Right hindlimb (tissue), 1 donor: ENCODE measurements around the gene COLEC12.

Experiments
- DNase-seq: peaks from one replicate; pipeline ENCODE4 v3.0.0-alpha.2; 2018

Gene COLEC12

DNA sequence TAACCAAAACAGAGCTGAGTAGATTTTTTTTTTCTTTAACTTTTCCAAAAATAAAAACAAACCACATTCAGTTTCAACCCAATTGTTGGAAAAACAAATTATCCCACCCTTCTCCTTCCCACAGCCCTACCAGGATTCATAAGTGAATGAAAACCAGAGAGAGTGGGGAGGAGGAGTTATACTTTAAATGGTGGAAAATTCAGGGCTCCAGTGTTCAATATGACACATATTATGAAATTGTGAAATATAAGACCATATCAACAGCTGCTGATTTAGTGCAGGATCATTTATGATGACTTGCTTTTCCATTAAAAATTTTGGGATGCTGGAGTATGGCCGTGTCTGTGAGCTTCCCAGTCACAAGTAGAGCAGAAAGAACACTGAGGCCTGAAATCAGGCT is 26.7 kb downstream of the COLEC12 start:
- no peak for DNase-seq

DNA sequence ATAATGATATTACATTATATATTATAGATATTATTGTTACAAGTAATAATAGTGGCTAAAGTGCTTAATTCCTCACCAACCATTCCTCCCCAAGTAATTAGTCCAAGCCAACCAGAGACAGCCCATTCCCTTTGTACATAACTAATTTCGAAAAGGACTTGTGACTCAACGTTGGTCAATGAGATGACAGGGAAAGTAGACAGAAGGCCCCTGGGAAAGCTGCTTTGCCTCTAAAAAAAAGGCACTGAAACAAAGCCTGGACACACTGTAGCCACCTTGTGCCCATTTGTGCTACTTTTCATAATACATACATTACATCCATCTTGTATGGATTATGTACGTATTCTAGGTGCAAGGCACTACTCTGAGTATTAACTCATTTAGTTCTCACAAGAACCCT is 28.8 kb downstream of the COLEC12 start:
- DNase-seq: no peak

DNA sequence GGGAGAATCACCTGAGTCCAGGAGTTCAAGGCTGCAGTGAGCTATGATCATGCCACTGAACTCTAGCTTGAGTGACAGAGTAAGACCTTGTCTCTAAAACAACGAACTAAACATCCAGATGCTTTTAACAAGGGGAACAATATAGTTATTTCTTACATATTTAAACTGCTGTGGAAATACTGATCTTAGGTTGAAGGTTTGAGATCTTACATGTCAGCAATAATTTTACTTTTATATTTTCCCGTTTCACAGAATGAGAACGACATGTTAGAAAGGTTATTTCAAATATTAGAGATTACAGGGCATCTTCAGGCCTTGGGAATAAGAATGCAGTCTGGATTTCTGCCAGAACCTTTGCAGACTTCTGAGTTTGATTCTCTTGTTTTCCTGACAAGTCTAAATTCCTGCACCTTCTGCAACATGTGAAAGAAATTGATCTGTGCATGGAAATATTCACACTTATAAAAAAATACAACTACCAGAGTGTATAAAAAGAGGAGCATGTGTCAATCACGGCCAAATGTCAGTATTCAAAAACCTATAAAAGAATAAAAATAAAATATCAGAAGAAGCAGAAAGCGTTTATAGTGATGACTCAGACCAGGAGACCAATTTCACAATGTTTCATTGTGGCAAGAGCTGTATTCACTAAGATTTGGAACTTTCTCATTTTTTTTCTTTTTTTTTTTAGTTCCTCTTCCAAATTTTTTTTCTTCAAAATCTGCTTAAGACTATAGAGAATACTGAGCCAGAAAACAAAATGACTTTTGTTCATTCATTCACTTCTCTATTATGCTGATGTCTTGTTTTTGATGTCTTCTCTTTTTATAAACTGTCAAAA is 29.6 kb downstream of the COLEC12 start:
- DNase-seq: no peak

DNA sequence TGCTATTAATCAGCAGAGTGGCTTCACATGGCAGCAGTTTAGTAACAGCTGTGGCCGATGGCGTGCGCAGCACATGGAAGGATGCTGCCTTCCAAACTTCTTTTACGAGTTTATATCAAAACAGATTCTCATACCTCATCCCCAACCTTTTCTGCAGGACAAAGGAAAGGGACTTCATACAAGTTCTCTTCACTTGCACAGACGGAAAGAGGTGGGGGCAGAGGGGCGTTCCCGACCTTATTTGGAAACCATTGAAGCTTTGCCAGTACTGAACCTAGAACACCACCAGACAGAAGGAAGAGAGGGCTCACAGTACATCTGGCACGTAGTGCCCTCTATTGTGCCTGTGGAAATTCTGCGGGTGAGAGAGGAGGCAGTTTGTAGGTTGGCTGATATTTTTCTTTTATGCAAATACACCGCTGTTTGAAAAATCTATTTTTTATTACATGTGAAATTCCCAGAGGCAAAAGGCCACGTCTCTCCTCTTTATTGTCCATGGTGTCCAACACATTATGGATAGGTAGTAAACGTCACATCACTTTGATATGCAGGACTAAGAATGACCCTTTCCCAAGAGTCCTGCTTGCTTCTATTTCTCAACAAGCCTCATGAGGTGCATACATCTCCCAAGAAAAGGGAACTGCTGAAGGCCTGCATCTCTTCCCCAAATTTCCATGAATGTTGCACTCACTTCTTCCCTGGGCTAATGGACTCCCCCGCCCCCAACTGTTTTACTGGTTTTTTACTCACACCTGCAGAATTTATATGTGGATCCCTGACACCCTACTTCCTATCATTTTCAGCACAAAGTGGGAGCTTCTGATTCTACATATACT is 31.3 kb downstream of the COLEC12 start:
- peak; percentile 53 for DNase-seq

DNA sequence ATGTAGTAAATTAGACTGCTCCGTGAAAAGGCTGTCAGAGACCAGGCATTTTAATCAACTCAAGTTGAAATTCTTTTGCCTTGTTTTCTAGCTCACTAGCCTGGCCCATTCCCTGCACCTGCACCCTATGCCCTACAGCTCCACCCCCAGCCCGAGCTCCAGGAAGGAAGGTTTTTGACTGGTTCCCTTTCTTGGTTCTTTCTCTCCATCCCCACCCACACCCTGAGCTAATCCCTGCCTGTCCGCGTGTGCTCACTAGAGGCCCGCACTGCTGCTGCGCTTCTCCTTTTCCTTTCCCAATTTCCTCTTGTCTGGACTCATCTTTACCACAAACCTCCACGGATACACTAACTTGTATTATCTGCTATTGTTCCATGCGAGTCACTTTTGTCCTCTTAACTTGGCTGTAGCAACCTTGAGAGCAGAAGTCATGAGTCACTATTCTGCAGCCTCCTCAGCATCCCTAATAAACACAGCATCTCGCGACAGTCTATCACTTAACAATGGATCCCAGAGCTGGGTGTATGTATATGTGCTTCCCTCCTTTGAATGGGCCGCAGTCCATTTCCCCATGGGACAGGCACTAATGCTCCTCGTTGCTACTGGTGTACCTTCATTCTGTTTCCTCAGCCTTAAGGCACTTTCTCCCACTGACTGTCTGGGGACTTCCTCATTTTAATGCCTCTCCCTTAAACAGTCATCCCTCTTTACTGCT is 36.5 kb downstream of the COLEC12 start:
- no peak for DNase-seq

DNA sequence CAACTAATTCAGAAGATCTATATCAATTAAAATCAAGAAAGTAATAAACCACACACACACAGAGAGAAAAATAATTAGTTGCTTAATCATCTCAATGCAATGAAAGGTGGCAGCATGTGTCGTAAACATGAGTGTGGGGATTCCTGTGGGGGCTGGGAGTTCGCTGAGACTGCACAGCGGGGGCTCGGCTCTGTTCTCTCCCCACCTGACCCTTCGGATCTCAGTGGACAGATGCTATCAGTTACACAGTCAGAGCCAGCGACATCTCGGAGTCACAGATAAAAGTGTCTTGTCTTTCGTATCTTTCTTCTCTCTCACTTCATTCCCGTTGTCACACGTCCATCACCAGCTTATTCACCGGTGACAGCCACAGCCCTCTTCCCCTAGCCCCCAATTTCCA is 37.1 kb downstream of the COLEC12 start:
- DNase-seq: no peak

DNA sequence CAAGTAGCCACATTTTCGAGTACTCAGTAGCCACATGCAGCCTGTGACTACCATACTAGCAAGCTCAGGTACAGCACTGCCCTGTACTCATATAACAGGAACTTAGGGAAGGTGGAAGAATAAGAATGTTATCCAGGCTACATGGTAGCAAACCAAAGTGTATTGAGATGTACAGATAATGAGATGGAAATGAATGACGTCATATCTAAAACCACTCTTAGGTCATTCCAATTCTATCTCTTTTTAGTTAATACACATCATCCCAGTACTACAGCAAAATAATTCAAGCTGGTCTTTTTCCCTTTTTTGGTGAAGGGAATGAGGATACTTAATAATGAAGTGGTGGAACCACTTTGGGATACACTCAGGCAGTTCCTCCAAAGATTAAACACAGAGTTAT is 38.7 kb downstream of the COLEC12 start:
- no peak for DNase-seq

DNA sequence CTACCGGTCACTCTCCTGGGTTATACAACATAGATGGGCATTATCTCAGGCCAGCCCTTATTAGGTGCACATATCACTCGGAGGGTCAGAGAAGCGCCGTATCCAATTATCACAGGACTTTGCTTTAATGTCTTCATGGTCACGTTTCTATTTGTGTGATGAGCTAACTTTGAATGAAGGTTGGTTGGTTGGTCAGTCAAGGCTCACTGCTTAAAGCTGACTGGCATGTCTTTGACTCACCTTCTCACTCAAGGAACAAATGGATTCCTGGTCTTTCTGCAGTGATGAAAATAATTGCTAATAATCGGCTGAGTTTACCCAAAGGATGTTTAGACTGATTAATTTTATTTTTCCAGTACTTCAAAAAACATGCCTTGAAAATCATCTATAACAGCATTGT is 39.7 kb downstream of the COLEC12 start:
- no peak for DNase-seq

DNA sequence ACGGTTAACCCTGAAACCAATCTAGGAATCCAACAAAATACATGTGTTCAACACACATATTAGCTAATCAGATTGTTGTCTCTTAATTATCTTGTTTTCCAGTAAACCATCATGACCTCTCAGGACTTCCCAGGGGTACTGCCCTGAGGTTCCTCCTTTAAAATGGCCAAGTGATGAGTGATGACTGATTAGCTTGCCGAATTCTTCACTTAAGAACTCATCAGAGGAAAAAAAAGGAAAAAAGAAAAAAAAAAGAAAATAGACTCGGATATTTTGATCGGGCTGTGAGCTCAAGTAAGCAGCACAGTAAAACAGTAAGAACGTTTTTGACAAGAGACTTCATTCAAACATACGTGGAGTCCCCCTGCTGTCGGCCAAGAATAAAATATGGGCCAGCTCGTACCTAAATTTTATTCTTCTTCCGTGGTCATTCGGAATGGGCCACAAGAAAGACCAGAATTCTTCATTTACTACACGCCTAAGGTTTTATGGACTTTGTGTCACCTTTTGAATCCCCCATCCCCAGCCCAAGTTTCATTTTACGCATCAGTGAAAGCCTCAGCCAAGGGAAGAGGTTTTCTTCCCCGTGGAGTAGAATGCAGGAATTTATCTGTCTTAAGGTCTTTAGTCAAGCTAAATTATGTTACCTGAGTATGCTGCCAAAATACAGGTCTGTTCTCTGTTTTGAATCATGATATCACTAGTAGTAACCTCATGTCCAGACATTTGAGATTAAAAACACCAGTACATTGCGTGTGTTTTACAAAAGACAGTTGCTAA is 40.5 kb downstream of the COLEC12 start:
- no peak for DNase-seq

DNA sequence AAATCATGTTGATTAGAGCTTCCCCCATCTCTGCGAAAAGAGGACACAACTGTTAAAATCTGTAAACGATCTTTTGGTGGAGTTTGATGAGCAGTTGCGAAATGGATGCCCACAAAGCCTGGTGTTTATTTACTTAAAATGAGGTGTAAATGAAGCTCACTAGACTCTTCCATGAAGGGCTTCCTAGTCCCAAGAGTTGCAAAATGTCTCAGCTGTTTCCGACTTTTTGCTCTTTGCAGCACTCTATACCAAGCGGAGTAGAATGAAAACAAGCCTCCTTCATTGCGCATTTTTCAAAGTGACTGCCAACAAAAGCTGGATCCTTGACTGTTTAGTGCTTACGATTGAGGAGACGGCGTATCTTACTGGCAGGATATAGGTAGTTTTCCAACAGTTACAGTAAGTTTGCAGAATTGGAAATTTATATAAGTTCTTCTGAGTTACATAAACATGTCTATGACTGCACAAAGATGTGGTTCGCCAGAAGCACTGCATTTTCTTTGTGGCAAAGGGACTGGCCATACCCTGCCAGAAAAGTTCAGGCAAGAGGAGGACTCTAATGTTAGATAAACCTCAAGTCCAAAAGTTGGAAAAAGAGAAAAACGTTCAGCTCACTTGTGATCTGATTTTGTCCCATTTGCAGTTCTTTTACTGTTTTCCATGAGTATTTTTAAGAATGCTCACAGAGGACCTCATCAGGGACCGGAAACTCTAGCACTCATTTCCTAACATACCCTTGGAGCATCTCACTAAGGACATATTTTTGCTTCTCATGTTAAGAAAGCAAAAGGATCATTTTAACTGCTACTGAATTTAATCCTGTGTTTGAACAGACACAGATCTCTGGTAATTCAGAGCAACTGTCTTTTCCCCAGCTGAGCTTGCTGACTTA is 42.7 kb downstream of the COLEC12 start:
- DNase-seq: peak; percentile 66

DNA sequence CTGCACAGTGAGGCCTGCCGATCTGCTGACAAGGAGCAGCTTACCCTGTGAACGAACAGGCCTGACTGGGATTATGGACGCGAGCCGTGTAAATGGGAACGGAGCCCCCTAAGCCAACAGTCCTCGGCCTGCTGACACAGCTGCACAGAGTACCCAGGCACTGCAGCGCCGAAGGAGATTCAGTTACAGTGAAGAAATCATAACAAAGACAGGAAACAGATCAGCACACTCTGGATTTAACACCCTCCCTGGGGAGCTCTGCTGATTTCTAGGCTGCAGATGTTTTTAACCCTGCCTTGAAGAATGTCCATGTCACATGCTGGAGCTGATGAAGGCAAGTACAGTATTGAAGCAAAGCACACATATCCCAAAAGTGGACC is 43.4 kb downstream of the COLEC12 start:
- peak; percentile 92 for DNase-seq

DNA sequence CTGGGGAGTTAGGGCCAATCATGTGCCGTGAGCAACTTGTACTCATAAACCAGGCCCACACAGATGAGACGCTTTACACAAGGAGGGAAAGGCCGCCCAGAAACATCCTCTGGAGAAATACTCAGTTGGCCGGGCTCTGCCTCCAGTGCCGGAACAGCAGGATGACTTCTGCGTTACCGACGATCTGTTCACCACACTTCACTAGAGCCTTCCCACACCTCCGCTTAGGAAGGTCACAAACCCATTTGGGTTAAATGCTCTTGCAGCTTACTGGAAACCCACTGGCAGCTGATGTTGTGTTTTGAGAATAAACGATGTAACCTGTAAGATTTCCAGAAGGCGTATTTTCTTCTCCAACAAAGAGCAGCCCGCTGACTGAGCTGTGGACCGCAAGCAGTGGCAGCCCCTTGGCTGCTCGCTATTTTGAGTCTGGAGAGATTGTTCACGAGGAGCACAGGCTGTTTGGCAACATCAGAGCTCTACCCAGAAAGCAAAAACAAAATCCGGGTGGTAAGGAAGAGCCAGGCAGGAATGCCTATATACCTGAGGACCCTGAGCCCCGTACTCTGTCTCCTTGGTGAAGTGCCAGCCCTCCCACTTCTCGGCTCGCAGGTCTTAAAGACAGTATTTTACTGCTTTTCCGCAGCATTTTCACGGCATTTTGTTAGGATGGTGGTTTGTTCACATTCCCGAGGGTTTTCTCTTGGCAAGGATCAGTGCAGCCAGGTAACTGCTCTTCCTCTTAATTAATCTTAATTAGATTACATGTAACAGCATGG is 44.0 kb downstream of the COLEC12 start:
- peak; percentile 93 for DNase-seq

DNA sequence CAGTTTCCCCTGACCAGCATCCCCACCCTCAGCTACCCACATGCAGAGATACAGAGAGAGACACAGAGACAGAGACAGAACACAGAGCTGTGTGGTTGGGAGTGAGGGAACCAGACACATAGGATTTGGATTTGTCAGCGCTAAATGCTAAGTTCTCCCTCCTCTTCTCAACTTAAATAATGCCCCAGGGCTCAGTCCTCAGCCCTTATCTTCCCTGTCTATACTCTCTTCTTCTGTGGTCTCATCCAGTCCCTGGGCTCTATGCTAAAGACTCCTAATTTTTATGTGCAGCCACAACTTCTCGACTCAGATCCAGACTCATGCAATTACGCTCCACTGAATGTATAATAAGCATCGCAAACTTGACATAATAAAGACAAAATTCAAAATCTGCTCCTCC is 47.1 kb downstream of the COLEC12 start:
- no peak for DNase-seq

DNA sequence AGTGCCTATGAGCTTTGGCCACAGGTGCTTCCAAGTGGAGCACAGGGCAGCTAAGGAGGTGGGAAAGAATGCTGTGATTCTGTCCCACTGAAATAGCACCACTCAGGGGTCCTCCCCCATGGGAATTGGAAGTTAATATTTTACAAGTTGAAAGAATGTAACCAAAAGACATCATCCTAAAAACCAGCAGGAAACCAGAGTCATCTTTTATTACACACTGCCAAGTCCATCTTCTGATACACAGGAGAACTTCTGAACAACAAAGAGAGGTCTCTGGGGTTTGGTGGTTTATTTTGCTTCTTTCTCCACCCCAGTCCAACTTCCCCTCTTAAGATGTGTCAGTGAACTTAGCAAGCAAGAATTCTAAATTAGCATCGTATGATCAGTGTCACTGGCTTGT is 47.7 kb downstream of the COLEC12 start:
- no peak for DNase-seq

DNA sequence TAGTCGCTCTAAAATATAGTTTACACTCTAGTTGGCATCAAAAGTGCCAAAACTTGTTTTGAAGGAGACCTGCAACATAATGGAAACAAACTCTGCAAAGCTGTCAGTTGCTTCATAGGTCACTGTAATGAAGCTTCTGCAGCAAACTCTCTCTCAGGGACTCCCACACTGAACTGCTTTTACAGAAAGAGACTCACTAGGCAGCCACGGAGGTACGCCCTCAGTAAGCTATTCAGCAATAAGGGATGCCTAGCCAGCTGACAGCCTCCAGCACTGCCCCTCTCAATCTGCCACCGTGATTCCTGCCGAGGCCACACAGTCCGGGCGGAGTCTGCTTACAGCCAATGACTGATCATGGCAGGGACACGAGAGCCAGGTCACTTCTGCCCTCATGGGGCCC is 51.1 kb downstream of the COLEC12 start:
- DNase-seq: peak; percentile 52

DNA sequence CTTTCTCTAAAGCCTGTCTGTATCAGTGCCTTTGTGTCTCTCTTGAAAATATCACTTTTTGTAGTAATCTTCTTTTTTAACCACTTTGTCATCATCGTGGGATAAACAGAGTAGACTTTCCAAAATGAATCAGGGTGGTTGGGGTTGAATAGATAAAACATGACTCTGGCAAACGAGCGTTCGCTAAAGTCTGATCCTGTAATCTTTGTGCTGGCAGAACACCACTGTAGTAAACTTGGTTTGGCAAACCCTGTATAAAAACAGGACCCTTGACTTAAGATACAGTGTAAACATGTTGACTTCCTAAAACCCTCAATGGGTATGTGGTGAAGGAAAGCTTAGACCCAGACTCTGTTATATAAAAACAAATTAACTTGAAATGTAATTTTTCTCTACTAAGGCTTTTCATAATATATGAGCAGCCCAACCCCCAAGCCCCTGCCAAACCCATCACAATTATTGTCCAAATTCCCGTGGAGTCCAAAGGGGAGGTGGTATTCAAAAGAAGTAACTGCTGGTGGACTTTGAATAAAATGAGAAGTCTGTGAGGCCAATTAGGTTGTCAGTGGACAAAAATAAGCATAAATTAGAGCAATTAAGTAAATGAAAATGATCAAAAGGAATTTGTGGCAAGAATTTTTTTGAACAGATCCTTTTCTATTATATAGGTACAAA is 52.2 kb downstream of the COLEC12 start:
- DNase-seq: no peak

DNA sequence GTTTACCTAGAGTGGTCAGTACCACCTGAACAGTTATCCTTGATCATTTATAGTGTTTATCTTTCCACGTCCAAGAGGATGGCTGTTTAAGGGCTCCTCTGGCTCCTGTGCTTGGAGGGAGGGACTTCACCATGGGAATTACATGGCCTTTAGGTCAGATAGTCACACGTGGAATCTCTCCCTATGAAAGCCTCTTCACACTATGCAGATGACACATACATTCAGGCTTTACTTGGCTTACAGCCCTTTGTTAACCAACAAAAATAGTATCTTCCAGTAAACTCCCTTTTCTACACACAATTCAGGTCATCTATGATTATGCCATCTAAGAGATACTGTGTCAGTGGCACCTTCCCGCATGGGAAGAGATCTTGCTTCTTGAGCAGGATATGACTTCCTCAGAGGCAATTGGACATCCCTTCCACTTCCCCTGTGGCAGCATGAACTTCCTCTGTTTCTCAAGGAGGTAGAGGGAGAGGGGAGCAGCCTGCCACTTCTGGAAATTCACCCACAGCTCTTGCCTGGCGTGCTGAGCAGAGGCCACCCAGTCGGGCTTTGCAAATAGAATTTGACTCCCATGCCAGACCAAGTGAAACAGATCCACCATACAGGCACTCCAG is 53.5 kb downstream of the COLEC12 start:
- no peak for DNase-seq

DNA sequence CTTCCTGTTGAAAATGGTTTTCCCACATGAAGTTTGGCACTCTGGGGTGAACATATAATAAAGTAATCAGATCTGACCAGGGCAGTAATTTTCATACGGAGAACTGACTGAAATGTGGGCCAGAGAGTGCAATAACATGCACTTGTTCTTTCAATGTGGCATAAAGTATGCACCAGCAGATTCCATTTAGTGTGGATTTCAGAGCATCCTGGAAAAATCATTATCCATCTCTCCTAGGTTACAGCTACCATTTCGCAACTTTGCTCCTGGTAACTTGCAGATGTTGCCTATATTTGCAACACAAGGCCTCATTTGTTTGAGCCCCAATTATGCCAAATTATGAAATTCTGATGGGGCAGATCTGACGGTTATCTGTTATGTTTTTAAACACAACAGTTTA is 55.4 kb downstream of the COLEC12 start:
- DNase-seq: no peak

DNA sequence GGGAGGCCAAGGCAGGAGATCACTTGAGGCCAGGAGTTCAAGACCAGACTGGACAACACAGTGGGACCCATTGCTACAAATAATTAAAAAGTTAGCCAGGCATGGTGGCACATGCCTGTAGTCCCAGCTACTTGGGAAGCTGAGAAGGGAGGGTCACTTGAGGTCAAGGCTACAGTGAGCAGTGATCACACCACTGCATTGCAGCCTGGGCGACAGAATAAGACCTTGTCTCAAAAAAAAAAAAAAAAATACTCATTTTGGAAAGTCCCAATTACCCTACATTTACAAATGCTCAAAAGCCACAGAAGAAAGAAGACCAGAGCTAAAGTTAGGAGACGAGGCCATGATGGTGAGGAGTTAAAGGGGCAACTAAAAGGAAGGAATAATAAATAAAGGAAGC is 61.9 kb downstream of the COLEC12 start:
- DNase-seq: no peak

DNA sequence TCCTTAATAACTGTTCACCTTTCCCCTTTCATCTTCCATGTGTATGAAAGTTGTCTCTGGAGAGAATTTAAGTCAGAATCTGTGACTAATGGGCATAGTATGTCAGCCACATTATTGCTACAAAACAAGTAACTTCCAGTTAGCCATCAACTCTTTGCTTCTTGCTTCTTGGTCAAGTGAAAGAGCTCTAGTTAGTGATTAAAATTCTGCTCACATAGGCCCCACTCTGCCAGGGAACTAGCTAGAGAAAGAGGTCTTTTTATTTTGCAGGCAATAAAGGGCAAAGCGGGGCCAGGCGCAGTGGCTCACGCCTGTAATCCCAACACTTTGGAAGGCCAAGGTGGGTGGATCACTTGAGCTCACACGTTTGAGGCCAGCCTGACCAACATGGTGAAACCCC is 64.6 kb downstream of the COLEC12 start:
- DNase-seq: no peak
